Left lung (tissue), 10 donors: ENCODE measurements around the gene MYRF. TPM values are rescaled to one million over a fixed set of nuclear protein-coding genes. Genes with fewer than 3 reads are reported as not detected.

Experiments used
- ATAC-seq: fragments of 200-7000 bp; cut with Tn5 transposase; one replicate; pipeline ENCODE4 v1.9.1; 2020; ENCODE audit warnings: moderate library complexity
- DNase-seq, 4 donors: peaks; one replicate each; pipeline ENCODE4 v3.0.0-alpha.2; 2013 to 2020
- H3K27ac ChIP-seq, 2 donors: fragments of 200-600 bp; sonication (generic) in 1 of 2; one replicate each; pipeline versions ENCODE4 v1.5.0 to v1.8.0; 2020 to 2021
- H3K27me3 ChIP-seq, 2 donors: fragments of 200-600 bp; sonication (generic) in 1 of 2; one replicate each; pipeline versions ENCODE4 v1.5.0 to v1.8.0; 2020 to 2021
- H3K36me3 ChIP-seq, 2 donors: fragments of 200-600 bp; sonication (generic) in 1 of 2; one replicate each; pipeline versions ENCODE4 v1.5.0 to v1.8.0; 2020 to 2021
- H3K4me1 ChIP-seq, 2 donors: fragments of 200-600 bp; one replicate each; pipeline ENCODE4 v1.8.0; 2021
- H3K4me3 ChIP-seq, 2 donors: fragments of 200-600 bp; sonication (generic) in 1 of 2; one replicate each; pipeline versions ENCODE4 v1.5.0 to v1.8.0; 2020 to 2021; ENCODE audit warnings: mild to moderate bottlenecking in 1 of 2
- H3K9me3 ChIP-seq, 2 donors: fragments of 200-600 bp; sonication (generic) in 1 of 2; one replicate each; pipeline versions ENCODE4 v1.5.0 to v1.8.0; 2020 to 2021
- intact Hi-C, 2 donors: fragments of 100-400 bp; cut with DNase I; formaldehyde crosslinking; loops; one replicate each; pipeline versions ENCODE4 v1.11.2 to v1.14.2; 2022
- polyA plus RNA-seq, 6 donors: library from polyadenylated mRNA; unstranded; fragments of 120-200 nt; gene quantifications; one replicate each; pipeline ENCODE4 v1.2.1, GENCODE V29; 2013; ENCODE audit not compliant: insufficient read length in 6 of 6
- total RNA-seq, 2 donors: library from RNA; stranded (reverse); fragmentation: NEBNext Ultra II Directional; extraction: Animal tissue kit (Norgen Biotek cat#: 25700); gene quantifications; one replicate each; pipeline ENCODE4 v1.2.1, GENCODE V29; 2021
- TF ChIP-seq, protein P1 (sequence below), 2 donors: fragments of 200-600 bp; sonication (generic) in 1 of 2; IDR thresholded peaks; one replicate each; pipeline versions ENCODE4 v1.5.0 to v1.8.0; 2021; ENCODE audit warnings: antibody characterized with exemption in 2 of 2
- donor health status: DM: no; HTN: yes; CAD: no.
- donor health status: DM: no; HTN: no; CAD: no.

MYRF gene
- total and polyA plus RNA-seq, 8 donors, result 15.4 to 37.2 (median 29.9) TPM

- Histone ChIP-seq H3K27me3 (peaks cover 0 to 28% of the 10 kb centered on the region in 2 donors), H3K4me3 (peak overlapping the region; percentile 54 to 68), H3K4me1 (peaks cover 3 to 27% of the 10 kb centered on the region in 2 donors), H3K36me3 (peaks cover 0 to 2% of the 10 kb centered on the region in 2 donors), H3K9me3 (no peaks in the 10 kb centered on the region), H3K27ac (peak overlapping the region; percentile 95 to 97)
- intact Hi-C loops, result no loop called here
- TF ChIP-seq, protein P1, sequence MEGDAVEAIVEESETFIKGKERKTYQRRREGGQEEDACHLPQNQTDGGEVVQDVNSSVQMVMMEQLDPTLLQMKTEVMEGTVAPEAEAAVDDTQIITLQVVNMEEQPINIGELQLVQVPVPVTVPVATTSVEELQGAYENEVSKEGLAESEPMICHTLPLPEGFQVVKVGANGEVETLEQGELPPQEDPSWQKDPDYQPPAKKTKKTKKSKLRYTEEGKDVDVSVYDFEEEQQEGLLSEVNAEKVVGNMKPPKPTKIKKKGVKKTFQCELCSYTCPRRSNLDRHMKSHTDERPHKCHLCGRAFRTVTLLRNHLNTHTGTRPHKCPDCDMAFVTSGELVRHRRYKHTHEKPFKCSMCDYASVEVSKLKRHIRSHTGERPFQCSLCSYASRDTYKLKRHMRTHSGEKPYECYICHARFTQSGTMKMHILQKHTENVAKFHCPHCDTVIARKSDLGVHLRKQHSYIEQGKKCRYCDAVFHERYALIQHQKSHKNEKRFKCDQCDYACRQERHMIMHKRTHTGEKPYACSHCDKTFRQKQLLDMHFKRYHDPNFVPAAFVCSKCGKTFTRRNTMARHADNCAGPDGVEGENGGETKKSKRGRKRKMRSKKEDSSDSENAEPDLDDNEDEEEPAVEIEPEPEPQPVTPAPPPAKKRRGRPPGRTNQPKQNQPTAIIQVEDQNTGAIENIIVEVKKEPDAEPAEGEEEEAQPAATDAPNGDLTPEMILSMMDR (IDR thresholded peaks at IDR 0.05), result no peak
- no peak for ATAC-seq
- DNase-seq, result peak in 1 of 4 donors; percentile 18
These were observed 65.2 kb downstream of the MYRF start for GRCh38 chr11:61817471-61818202.

- TF ChIP-seq, protein P1 (IDR thresholded peaks at IDR 0.05), result no peak
- intact Hi-C loops, result no loop called here
- H3K4me1 ChIP-seq, result peaks cover 3 to 20% of the 10 kb centered on the region in 2 donors
- H3K27ac ChIP-seq, result no peak overlapping the region
- ATAC-seq, result no peak
- H3K36me3 ChIP-seq, result no peaks in the 10 kb centered on the region
- H3K4me3 ChIP-seq, result no peak overlapping the region
- no peaks in the 10 kb centered on the region for H3K9me3 ChIP-seq
- H3K27me3 ChIP-seq, result peaks cover 0 to 24% of the 10 kb centered on the region in 2 donors
- DNase-seq, result no peak
These were observed 67.7 kb downstream of the MYRF start for GRCh38 chr11:61820174-61820573.

DNA sequence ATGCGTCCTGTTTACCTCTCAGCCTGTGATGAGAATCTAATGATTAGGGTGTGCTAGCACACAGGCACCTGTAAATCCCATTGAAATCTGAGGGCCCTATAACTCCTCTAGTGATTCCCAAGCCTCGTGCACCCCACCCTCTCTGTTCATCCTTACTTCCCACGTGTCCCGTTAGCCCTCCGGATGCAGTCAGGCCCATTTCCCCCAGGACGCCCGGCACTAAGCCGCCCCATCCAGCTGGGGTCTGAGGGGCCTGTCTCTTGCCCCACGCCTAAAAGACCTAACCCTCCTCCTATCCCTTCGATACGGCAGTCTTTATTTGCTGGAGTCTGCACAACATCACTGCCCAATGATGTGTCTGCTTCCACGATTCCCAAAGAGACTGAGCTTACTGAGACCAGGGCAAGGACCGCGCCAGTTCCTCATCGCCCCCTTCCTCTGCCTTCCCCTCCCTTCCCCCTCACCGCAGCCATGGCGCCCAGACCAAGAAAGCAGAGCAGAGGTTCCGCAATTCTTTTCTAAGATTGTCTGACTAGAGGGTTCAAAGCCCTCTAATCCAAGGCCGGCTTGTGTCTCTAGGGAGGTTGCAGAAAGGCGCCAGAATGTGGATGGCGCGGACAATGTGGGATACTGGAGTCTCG lies 74.6 kb downstream of the MYRF start:
- TF ChIP-seq, protein P1 (IDR thresholded peaks at IDR 0.05), result no peak
- Histone ChIP-seq H3K27ac (peak overlapping the region; percentile 86 to 92), H3K27me3 (peaks cover 0 to 29% of the 10 kb centered on the region in 2 donors), H3K9me3 (no peaks in the 10 kb centered on the region), H3K4me3 (peak overlapping the region; percentile 45 to 76), H3K4me1 (peaks cover 20 to 53% of the 10 kb centered on the region in 2 donors), H3K36me3 (no peaks in the 10 kb centered on the region)
- intact Hi-C loops, result no loop called here
- DNase-seq (peak in 1 of 4 donors; percentile 23), ATAC-seq (peak; percentile 2)

DNA sequence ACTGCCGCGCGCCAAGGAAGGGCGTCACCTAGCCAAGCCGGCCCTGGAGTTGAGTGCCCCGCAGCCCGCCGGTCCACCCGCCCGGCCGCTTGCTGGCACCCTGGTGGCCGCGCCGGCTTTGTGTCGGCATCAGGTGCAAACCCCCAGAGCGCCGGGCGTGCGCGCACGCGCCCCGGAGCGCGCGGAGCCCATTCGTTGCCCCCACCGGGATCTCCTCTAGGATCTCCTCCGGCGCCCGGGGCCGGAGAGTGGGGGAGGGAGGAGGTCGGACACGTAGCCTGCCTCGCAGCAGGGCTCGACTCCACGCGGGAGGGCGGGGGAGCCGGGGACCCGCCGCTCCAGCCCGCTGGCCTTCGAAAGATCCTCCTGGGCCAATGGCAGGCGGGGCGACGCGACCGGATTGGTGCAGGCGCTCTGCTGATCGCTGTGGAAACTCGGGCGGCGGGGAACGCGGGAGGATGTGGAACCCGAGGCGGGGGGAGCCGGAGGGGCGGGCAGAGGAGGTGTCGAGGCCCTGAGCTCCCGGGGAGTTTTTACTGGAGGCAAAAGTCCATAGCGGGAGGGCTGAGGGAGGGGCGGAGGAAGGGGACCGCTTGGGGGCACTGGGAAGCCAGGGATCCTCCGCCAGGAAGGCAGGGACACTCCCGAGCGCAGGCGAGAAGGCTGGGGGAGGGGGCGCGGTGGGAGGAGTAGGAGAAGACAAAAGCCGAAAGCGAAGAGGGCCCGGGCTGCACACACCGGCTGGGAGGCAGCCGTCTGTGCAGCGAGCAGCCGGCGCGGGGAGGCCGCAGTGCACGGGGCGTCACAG lies 75.3 kb downstream of the MYRF start, which contains the start of gene FADS2:
Gene FADS2 (plus strand): TSS at position 730 of the 808 bp plus-strand sequence. CDS start 91 bp downstream, outside the sequence.
- Histone ChIP-seq H3K36me3 (no peaks in the 10 kb centered on the region), H3K9me3 (no peaks in the 10 kb centered on the region), H3K27me3 (peaks cover 0 to 29% of the 10 kb centered on the region in 2 donors), H3K4me3 (peak within 1 kb of the TSS; percentile 45 to 76), H3K4me1 (peaks cover 20 to 56% of the 10 kb centered on the region in 2 donors), H3K27ac (peak within 1 kb of the TSS; percentile 86 to 92)
- intact Hi-C loops, result no loop called here
- TF ChIP-seq, protein P1 (IDR thresholded peaks at IDR 0.05), result no peak
- DNase-seq, result peak; percentile 73 to 97 (median 90)
- ATAC-seq, result peak; percentile 89
